ENCODE measurements around the gene UNC50.
A peak's percentile ranks its signal among the peaks of the same experiment; 100 is the strongest.
"Not testable (repeated sequence)": the region's sequence is repeated elsewhere in the genome, so short reads cannot be mapped to it uniquely, and the experiment has no call there.

UNC50 gene

GRCh38 chr2:98615481-98615880, 7.1 kb downstream of the UNC50 start:
- DNase-seq = no peak

- DNase-seq = no peak
These were observed 8.8 kb downstream of the UNC50 start for GRCh38 chr2:98617149-98617548.

- no peak for DNase-seq
These were observed 15.3 kb downstream of the UNC50 start for GRCh38 chr2:98623657-98624056.

- no peak for DNase-seq
These were observed 24.0 kb downstream of the UNC50 start for GRCh38 chr2:98632351-98632750.

GRCh38 chr2:98634406-98635092, 26.2 kb downstream of the UNC50 start:
- DNase-seq = peak; percentile 48

- DNase-seq = peak; percentile 40
These were observed 29.2 kb downstream of the UNC50 start for GRCh38 chr2:98637401-98638147.

GRCh38 chr2:98643496-98644100, 35.2 kb downstream of the UNC50 start:
- no peak for DNase-seq

- DNase-seq = no peak
These were observed 39.2 kb downstream of the UNC50 start for GRCh38 chr2:98647636-98648035.

GRCh38 chr2:98648451-98648850, 40.1 kb downstream of the UNC50 start:
- DNase-seq = no peak

GRCh38 chr2:98649135-98649991, 41.0 kb downstream of the UNC50 start:
- DNase-seq = peak; percentile 80

GRCh38 chr2:98649992-98650375, 41.6 kb downstream of the UNC50 start:
- DNase-seq = no peak

- DNase-seq = no peak
These were observed 42.6 kb downstream of the UNC50 start for GRCh38 chr2:98650998-98651397.

GRCh38 chr2:98654699-98655495, 46.5 kb downstream of the UNC50 start:
- no peak for DNase-seq

GRCh38 chr2:98656800-98657199, 48.4 kb downstream of the UNC50 start:
- DNase-seq = peak; percentile 31

GRCh38 chr2:98658816-98659490, 50.6 kb downstream of the UNC50 start:
- DNase-seq = peak; percentile 34

GRCh38 chr2:98659491-98659840, 51.1 kb downstream of the UNC50 start:
- DNase-seq = not testable (repeated sequence)

GRCh38 chr2:98663511-98664090, 55.2 kb downstream of the UNC50 start:
- DNase-seq = peak; percentile 34

- DNase-seq = no peak
These were observed 55.9 kb downstream of the UNC50 start for GRCh38 chr2:98664323-98664722.

GRCh38 chr2:98665677-98666076, 57.3 kb downstream of the UNC50 start:
- no peak for DNase-seq

All from activated T-cell treated with anti-CD3 and anti-CD28 coated beads, Interleukin-2, amount 50 U/mL, for 1 hour (primary cell).